Measurements from ENCODE around the gene ATL1.
A peak's percentile ranks its signal among the peaks of the same experiment; 100 is the strongest.

The ATL1 gene

GRCh38 chr14:50676814-50677516 lies 117.0 kb downstream of the ATL1 start:
- Histone ChIP-seq H3K4me3 (no peak overlapping the region), H3K27me3 (no peaks in the 10 kb centered on the region), H3K4me1 (peaks cover 20% of the 10 kb centered on the region), H3K36me3 (no peaks in the 10 kb centered on the region), H3K4me2 (peak overlapping the region; percentile 53), H3K27ac (no peak overlapping the region), H3K9me3 (no peaks in the 10 kb centered on the region; the same call in 1 of the 2 replicates), H3K9ac (no peak overlapping the region), H4K20me1 (no peaks in the 10 kb centered on the region)
- no peak for TF ChIP-seq Cebpa-rat (IDR thresholded peaks at IDR 0.05)

- no peaks in the 10 kb centered on the region for H3K36me3 ChIP-seq
- no peak overlapping the region for H3K9ac ChIP-seq
- no peaks in the 10 kb centered on the region for H4K20me1 ChIP-seq
- no peaks in the 10 kb centered on the region for H3K27me3 ChIP-seq
- no peak overlapping the region for H3K4me3 ChIP-seq
- H3K4me2 ChIP-seq = peak overlapping the region; percentile 53
- peaks cover 20% of the 10 kb centered on the region for H3K4me1 ChIP-seq
- H3K9me3 ChIP-seq = no peaks in the 10 kb centered on the region; the same call in 1 of the 2 replicates
- no peak for TF ChIP-seq Cebpa-rat (IDR thresholded peaks at IDR 0.05)
- H3K27ac ChIP-seq = no peak overlapping the region
Measured at GRCh38 chr14:50677527-50678063, 117.7 kb downstream of the ATL1 start.

GRCh38 chr14:50678163-50678562 lies 118.2 kb downstream of the ATL1 start:
- Histone ChIP-seq H3K27ac (no peak overlapping the region), H3K9ac (no peak overlapping the region), H3K9me3 (no peaks in the 10 kb centered on the region; the same call in 1 of the 2 replicates), H3K36me3 (no peaks in the 10 kb centered on the region), H4K20me1 (no peaks in the 10 kb centered on the region), H3K4me2 (peak overlapping the region; percentile 53; the same call in 1 of the 2 replicates), H3K4me3 (no peak overlapping the region), H3K4me1 (peaks cover 20% of the 10 kb centered on the region), H3K27me3 (no peaks in the 10 kb centered on the region)
- TF ChIP-seq Cebpa-rat (IDR thresholded peaks at IDR 0.05) = no peak

GRCh38 chr14:50679674-50680073 lies 119.7 kb downstream of the ATL1 start:
- Histone ChIP-seq H3K4me1 (peaks cover 20% of the 10 kb centered on the region), H3K4me3 (no peak overlapping the region), H3K36me3 (no peaks in the 10 kb centered on the region), H3K9me3 (no peaks in the 10 kb centered on the region; the same call in 1 of the 2 replicates), H3K27ac (no peak overlapping the region), H3K9ac (no peak overlapping the region), H3K4me2 (no peak overlapping the region), H4K20me1 (no peaks in the 10 kb centered on the region), H3K27me3 (no peaks in the 10 kb centered on the region)
- TF ChIP-seq Cebpa-rat (IDR thresholded peaks at IDR 0.05) = no peak
